Right lobe of liver (tissue), 6 donors: ENCODE results near the gene VAMP5. TPM values are rescaled to one million over a fixed set of nuclear protein-coding genes. Genes with fewer than 3 reads are reported as not detected.

ENCODE experiments used
- ATAC-seq, 4 donors: fragments of 200-7000 bp; cut with Tn5 transposase; one replicate each; pipeline ENCODE4 v1.9.1; 2020; ENCODE audit warnings: mild to moderate bottlenecking in 4 of 4, moderate library complexity in 4 of 4
- DNase-seq, 3 donors: peaks; one replicate each; pipeline ENCODE4 v3.0.0-alpha.2; 2020
- H3K27ac ChIP-seq, 3 donors: fragments of 200-600 bp; one replicate each; pipeline ENCODE4 v1.8.0; 2022
- H3K27me3 ChIP-seq, 2 donors: fragments of 200-600 bp; one replicate each; pipeline ENCODE4 v1.8.0; 2022
- H3K36me3 ChIP-seq, 4 donors: fragments of 200-600 bp; sonication (generic) in 1 of 4; one replicate each; pipeline versions ENCODE4 v1.5.1 to v1.8.0; 2017 to 2022; ENCODE audit warnings: control low read depth in 1 of 4
- H3K4me1 ChIP-seq, 4 donors: fragments of 200-600 bp; sonication (generic) in 1 of 4; one replicate each; pipeline versions ENCODE4 v1.5.1 to v1.8.0; 2017 to 2022; ENCODE audit warnings: control low read depth in 1 of 4
- H3K4me3 ChIP-seq, 3 donors: fragments of 200-600 bp; one replicate each; pipeline ENCODE4 v1.8.0; 2022
- H3K9me3 ChIP-seq, 4 donors: fragments of 200-600 bp; sonication (generic) in 1 of 4; one replicate each; pipeline versions ENCODE4 v1.5.1 to v1.8.0; 2017 to 2022; ENCODE audit warnings: control low read depth in 1 of 4
- POLR2A ChIP-seq: fragments of 450-650 bp; IDR thresholded peaks from one replicate; pipeline ENCODE4 v1.6.1; 2017; ENCODE audit warnings: antibody characterized with exemption, mild to moderate bottlenecking
- WGBS: methylation state at CpG from one replicate; pipeline ENCODE4 v1.1.6; 2018; ENCODE audit warnings: low coverage, low lambda C conversion rate; ENCODE audit not compliant: insufficient coverage; ENCODE audit errors: missing lambda C conversion rate; 5-methylcytosine and 5-hydroxymethylcytosine counted together
- intact Hi-C, 2 donors: fragments of 100-400 bp; cut with DNase I; formaldehyde crosslinking; loops; one replicate each; pipeline versions ENCODE4 v1.11.2 to v1.14.1; 2022
- total RNA-seq, 6 experiments: library from RNA; depleted of rRNA in 2 of 6; stranded (reverse); fragments of >200 nt in 2 of 6; fragmentation: NEBNext Ultra II Directional in 3 of 6; extraction: Animal tissue kit (Norgen Biotek cat#: 25700) in 3 of 6; gene quantifications; one replicate each; pipeline versions ENCODE4 v1.1.0 to v1.2.4, GENCODE V29; 2016 to 2023
- TF ChIP-seq, protein P1 (sequence below), 4 donors: fragments of 200-600 bp in 3 of 4; fragments of 450-650 bp in 1 of 4; IDR thresholded peaks; one replicate each; pipeline versions ENCODE4 v1.5.1 to v1.8.0; 2016 to 2022; ENCODE audit warnings: antibody characterized with exemption in 4 of 4, mild to moderate bottlenecking in 2 of 4
- donor health status: DM: no; HTN: yes; CAD: no.
- donor health status: DM: no; HTN: no; CAD: no.
- donor health status: DM: no; HTN: no; CAD: no.
- donor health status: DM: no; HTN: yes; CAD: no.
- donor health status: DM: no; HTN: yes; CAD: no.

The VAMP5 gene
- total RNA-seq, 6 experiments from 2014 or later: 27.2 to 50.1 (median 34.7) TPM

DNA sequence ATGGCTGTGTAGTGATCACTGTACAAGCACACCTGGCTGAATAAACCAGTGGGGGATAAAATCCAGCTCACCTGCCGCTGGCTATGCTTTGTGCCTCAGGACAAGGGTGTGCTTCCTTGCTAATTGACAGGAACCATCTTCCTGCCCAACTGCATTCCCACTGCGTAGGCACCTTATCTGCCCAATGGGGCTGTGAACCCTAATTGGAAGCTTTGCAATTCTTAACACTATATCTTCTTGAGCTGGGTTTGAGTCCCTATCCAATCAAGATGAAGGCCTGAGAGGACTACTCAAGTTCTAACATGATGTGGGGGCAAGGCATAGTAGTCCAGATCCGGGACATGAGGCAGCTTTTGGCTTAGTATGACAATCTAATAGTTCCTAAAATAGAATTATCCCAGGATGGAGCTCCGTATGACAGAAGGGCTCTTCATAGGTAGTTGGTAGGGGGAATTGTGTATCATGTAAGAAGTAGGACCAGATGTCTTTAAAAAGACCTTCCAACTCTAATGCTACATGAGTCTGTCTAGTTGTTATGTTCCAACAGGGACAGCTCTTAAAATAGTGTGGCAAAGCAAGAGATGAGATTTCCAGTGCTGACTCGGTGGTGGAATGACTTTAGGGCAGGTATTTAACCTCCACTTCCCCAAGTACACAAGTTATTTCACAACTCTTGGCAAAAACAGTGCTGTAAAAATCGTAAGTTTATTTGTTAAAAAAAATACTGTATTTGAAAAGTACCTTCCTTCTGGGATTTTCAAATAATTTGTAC lies 20.5 kb downstream of the VAMP5 start:
- peak; percentile 26 for TF ChIP-seq POLR2A
- TF ChIP-seq, protein P1, sequence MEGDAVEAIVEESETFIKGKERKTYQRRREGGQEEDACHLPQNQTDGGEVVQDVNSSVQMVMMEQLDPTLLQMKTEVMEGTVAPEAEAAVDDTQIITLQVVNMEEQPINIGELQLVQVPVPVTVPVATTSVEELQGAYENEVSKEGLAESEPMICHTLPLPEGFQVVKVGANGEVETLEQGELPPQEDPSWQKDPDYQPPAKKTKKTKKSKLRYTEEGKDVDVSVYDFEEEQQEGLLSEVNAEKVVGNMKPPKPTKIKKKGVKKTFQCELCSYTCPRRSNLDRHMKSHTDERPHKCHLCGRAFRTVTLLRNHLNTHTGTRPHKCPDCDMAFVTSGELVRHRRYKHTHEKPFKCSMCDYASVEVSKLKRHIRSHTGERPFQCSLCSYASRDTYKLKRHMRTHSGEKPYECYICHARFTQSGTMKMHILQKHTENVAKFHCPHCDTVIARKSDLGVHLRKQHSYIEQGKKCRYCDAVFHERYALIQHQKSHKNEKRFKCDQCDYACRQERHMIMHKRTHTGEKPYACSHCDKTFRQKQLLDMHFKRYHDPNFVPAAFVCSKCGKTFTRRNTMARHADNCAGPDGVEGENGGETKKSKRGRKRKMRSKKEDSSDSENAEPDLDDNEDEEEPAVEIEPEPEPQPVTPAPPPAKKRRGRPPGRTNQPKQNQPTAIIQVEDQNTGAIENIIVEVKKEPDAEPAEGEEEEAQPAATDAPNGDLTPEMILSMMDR (IDR thresholded peaks at IDR 0.05): no peak
- no peak for DNase-seq

DNA sequence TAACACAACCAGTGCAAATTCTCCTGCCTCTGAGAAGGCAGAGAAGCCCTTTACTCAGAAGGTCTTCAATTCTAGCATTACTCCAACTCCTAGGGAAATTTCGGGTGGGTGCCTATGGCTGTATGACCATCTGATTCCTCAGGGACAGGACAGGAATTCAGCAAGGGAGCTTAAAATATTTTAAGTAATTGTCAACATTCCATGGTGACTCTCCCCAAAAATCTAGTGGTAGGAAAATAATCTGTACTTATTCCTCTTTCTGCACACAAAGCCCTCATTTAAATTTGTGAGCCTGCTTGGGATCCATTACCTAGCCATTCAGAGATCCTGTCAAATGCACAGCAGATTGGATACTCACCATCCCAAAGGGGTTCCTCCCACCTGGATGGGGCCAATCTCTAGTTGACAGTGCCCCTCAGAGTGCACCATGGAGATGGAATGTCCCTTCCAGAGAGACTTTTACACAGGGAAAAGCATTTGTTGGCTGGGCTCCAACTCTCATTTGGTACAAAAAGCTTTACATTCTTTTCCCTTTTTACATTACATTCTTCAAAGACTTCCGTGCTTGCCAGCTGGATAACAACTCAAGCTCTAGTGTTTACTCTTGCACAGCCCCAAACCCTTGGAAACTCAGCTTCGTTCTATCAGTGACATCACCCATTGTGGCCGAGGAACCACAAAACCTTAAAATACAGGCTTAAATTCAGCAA lies 21.3 kb downstream of the VAMP5 start:
- H3K9me3 ChIP-seq: no peaks in the 10 kb centered on the region
- WGBS: 63% methylated on average over 4 of the region's 4 CpGs
- H3K27me3 ChIP-seq: no peaks in the 10 kb centered on the region
- peak overlapping the region in 1 of 3 donors; percentile 2 for H3K4me3 ChIP-seq
- no peak for DNase-seq
- ATAC-seq: no peak
- peak overlapping the region in 2 of 3 donors; percentile 38 to 53 for H3K27ac ChIP-seq
- H3K36me3 ChIP-seq: peaks cover 0 to 12% (median 2%) of the 10 kb centered on the region in 4 donors
- TF ChIP-seq POLR2A: no peak
- TF ChIP-seq, protein P1 (IDR thresholded peaks at IDR 0.05): no peak
- intact Hi-C loops: no loop called here
- peaks cover 0 to 46% (median 13%) of the 10 kb centered on the region in 4 donors for H3K4me1 ChIP-seq

More for the DNA sequence above, 20.5 kb downstream of the VAMP5 start:
- Histone ChIP-seq H3K27ac (peak overlapping the region in 2 of 3 donors; percentile 38 to 53), H3K4me3 (peak overlapping the region in 1 of 3 donors; percentile 2), H3K9me3 (no peaks in the 10 kb centered on the region), H3K36me3 (peaks cover 0 to 20% (median 2%) of the 10 kb centered on the region in 4 donors), H3K27me3 (no peaks in the 10 kb centered on the region), H3K4me1 (peaks cover 0 to 42% (median 13%) of the 10 kb centered on the region in 4 donors)
- peak in 2 of 4 donors; percentile 14 to 26 for ATAC-seq
- intact Hi-C loops: no loop called here
- WGBS: 17% methylated on average over 5 of the region's 6 CpGs

DNA sequence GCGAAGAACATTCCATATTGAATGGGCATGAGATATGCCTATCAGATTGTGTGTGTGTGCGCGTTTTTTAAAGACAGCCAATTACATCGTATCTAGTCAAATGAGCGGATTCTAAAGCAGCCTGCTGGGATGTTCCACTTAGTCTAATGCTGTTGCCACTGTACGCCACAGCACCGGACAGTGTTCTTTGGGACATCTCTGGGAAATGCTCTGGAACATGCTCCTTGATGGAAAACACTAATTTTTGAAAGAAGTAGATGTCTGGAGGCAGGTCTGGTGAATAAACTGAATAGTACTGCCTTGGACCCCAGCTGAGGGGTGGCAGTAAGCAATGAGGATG lies 21.9 kb downstream of the VAMP5 start:
- TF ChIP-seq POLR2A: no peak
- TF ChIP-seq, protein P1 (IDR thresholded peaks at IDR 0.05): no peak
- Histone ChIP-seq H3K27ac (no peak overlapping the region), H3K27me3 (no peaks in the 10 kb centered on the region), H3K4me1 (peaks cover 0 to 46% (median 13%) of the 10 kb centered on the region in 4 donors), H3K9me3 (no peaks in the 10 kb centered on the region), H3K36me3 (peaks cover 0 to 12% (median 2%) of the 10 kb centered on the region in 4 donors), H3K4me3 (no peak overlapping the region)
- no peak for ATAC-seq
- DNase-seq: no peak
- WGBS: 91% methylated on average over 7 of the region's 7 CpGs
- intact Hi-C loops: no loop called here

DNA sequence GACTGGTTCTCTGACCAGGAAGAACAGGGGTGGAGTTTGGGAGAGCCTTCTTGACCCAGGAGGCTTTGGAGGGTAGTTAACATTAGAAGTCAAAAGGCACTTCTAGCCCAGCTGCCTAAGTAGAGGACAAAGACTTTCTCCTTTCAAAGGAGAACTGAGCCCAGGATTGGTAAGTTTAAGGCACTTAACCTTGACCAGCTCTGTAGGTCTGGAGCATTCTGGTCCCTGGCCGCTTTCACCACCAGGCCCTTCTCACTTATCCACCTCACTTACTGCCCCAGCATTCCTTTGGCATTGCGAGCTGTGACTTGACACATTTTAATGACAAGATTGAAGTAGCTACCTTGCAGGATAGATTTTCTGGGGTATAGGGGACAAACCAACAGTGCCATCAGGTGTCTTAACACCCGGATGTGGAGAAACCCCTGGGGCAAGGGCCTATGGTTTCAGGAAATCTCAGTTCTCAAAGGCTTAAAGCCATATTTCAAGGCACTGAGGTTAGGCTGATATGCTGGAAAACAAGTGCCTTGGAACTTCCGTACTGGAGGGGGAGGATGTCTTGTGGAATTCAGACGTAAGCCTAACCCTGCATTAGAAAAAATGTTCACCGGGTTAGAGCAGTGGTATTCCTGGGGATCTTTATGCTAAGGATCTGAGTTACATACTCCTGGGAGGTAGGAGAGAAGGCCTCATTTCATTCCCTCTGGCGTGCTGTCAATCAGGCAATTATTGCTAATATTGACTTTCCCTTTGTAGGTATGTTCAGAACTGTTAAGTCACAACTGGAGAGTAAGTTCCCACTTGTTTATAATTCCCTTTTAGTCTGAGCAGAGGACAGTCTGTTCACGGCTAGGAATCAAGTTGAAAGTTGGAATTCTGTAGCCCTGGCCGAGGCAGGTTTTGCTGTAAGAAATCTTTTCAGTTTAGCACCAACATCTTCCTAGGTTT lies 23.3 kb downstream of the VAMP5 start:
- no peak overlapping the region for H3K4me3 ChIP-seq

More for the DNA sequence above, 23.3 kb downstream of the VAMP5 start:
- intact Hi-C loops: no loop called here
- TF ChIP-seq POLR2A: no peak
- TF ChIP-seq, protein P1 (IDR thresholded peaks at IDR 0.05): no peak
- ATAC-seq: no peak
- Histone ChIP-seq H3K4me1 (peaks cover 0 to 45% (median 11%) of the 10 kb centered on the region in 4 donors), H3K9me3 (no peaks in the 10 kb centered on the region), H3K27ac (peak overlapping the region in 1 of 3 donors; percentile 1), H3K27me3 (no peaks in the 10 kb centered on the region), H3K36me3 (peaks cover 0 to 12% (median 2%) of the 10 kb centered on the region in 4 donors)
- WGBS: 56% methylated on average over 8 of the region's 9 CpGs
- no peak for DNase-seq
